ENCODE data around the gene KANSL1L.
A peak's percentile ranks its signal among the peaks of the same experiment; 100 is the strongest.
"Not testable (repeated sequence)": the region's sequence is repeated elsewhere in the genome, so short reads cannot be mapped to it uniquely, and the experiment has no call there.

Gene KANSL1L

DNA sequence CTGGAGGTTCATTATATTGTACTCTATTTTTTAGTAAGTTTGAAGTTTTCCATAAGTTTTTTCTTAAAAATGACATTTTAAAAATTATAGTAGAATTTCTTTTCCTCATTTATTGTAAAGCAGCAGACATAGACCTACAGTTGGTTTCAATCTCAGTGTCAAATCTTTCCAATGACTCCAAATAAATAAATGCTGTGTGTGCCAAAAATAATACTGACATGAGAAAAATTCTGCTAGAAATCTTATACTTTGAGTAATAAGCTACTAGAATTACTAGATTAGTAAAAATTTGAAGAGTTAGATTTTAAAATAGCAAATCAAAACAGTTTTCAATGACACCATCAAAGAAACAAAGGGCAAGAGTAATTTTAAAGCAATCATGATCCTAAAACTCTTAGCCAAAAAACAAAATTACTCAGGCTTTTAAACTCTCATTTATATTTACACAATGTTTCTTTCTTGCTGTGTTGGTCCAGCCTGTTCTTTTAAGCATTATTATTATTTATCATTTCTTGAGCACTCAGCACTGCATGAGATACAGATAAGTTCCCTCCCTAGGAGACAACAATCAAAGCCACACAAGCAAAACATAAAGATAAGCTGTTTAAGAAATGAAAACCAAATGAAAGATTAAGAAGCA, 8.3 kb upstream of the KANSL1L start:
- FAIRE-seq (no peak), DNase-seq (ENCODE audit: low spot score) (no peak)

DNA sequence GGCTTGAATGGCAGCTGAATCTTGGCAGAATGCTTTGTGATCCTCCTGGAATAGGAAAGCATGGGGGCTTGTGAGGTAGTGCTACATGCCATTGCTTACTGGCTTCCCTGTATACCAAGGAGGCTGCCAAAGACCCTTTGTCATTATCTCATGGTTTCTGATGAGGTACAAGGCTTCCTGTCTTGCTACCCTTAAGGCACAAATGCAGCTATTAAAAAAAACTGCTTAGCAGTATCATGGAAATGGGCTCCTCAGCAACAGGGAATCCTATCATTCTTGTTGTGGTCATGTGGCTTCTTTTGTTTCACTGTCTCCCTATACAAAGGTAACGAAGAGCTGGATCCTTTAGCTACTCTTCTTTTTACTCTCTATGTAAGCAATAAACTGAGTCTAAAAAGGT, 6.6 kb upstream of the KANSL1L start:
- FAIRE-seq = no peak
- no peak for DNase-seq (ENCODE audit: low spot score)

DNA sequence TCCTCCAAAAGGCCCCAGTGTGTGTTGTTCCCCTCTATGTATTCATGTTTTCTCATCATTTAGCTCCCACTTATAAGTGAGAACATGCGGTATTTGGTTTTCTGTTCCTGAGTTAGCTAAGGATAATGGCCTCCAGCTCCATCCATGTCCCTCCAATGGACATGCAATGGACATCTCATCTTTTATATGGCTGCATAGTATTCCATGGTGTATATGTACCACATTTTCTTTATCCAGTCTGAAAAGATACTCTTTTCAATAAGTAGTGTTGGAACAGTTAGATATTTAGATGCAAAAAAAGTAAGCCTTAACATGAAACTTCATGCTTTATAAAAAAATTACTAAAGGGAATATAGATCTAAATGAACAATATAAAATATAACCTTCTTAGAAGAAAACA, 5.9 kb upstream of the KANSL1L start:
- not testable (repeated sequence) for FAIRE-seq; DNase-seq (ENCODE audit: low spot score)

DNA sequence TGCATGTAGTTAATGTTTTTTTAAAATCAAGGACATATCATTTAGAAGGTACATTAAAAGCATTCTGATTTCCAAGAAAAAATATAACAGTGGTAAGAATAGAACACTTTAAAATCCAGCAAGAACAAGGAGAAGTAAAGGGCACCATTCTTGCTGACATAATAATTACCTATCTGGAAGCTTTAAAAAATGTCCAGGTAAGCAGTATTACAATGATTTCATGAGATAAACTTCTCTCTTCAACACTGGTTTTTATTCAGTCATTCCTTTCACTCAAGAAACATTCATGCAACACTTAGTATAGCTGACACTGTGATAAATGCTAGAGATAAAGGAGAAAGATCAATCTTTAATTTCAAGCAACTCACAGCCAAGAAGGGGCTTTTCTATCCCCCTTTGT, 2.9 kb upstream of the KANSL1L start:
- FAIRE-seq (no peak), DNase-seq (ENCODE audit: low spot score) (no peak)

DNA sequence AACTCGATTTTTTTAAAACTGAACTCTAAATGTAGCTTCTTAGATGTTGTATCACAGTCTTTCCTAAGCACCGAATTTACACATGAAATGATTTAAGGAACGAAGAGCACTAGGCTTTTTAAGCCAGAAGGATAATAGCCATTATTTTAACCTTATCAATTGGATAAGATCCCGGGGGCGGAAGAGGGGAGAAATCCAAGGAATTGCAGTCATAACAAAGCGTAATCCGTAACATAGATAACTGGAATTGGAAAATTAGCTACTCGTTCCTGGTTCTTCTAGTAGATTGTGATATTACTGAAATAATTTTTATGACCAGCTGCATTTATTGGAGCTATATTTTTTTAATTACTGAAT, 988 bp upstream of the KANSL1L start:
- no peak for DNase-seq (ENCODE audit: low spot score)
- no peak for FAIRE-seq

DNA sequence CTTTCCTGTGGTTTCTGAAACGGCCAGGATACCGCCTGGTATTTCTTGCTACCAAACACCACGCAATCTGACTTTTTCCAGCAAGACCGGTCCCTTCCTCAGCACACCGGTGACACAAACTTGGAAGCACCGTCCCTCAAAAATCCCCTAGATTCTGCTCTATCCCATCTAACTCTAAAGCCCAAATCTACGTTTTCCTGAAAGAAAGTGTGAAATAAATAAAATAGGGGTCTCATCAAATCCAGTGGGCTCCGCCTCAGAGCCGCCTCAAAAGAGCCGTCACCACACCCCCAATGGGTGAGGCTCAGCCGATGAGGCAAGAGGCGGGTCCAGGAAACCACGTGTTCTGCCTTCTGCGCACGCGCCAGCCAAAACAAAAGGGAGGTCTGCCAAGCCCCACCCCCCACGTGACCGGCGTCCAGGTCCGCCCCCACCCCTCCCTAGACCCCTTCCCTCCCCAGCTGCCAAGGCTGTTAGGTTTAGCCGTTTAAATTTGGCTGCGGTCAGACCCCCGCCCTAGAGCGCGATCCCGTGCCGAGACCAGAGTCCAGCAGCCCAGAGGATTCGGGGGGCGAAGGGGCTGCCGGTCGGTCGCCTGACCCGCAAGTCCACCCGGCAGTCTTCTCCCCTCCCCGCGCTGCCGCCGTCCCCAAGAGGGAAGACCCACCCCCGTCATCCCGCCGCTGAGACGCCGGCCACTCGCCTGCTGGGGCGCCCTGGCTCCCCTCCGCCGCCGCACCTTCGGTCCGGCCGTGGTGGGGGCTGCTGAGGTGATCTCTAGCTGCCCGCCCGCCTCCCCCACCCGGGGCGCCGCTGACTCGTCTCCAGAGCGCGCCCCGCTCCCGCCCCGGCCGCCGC, 534 bp downstream of the KANSL1L start:
- DNase-seq (ENCODE audit: low spot score) (peak; percentile 90), FAIRE-seq (no peak)

DNA sequence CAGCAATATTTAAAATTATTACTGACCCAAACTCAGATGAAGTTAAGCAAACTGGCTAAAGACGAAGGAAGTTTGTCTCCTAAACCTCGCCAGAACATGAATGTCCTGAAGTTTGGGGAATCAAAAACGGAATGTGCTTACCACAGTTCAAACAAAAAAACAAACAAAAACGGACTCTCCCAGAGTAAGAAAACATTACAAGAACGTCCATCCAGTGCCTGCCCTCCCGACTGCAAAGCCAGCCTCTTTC, 1.1 kb downstream of the KANSL1L start:
- no peak for FAIRE-seq
- no peak for DNase-seq (ENCODE audit: low spot score)

DNA sequence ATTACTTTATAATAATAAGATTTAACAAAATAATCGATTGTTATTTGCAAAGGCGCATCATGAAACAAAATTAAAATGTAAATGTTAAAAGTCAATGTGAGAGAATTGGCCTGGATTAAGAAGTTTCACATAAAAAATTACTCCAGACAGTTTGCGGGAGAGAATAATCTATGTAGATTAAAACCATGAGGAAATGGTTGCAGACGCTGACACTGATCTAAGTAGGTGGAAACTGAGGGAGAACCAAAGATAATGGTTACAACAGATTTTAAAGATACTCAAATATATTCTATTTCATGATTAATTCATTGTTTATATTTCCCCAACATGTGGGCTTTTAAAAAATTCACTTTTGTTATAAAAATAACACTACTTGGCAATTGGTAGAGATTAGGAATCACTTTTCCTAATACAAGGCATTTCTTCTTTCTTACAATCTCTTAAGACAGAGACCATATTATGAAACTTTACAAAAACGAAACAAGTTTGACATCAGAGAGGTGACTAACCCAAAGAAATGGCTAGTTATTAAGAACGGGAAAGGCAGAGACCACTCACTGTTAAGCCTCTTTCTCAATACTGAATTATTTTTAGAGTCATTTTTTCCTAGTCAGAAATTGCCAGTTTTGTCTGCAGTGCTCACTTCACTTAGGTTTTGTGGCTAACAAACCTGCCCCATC, 1.6 kb downstream of the KANSL1L start:
- FAIRE-seq (no peak), DNase-seq (ENCODE audit: low spot score) (no peak)

DNA sequence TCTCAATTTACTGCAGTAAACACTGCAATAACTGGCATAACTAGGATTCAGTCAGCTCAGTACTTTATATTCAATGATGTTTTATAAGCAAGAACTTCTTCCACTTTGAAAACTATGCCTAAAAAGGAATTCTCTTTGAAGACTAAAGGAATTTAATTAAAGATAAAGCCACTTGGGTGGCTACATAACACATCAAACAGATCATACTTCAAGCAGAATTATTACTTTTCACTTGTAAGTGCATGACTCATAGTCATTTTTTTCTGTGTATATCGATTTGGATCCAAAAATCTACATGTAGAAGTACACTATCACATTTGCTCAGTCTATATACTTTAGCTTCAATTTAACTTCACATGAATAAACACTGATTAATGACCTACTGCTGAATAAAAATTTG, 4.0 kb downstream of the KANSL1L start:
- FAIRE-seq (no peak), DNase-seq (ENCODE audit: low spot score) (no peak)

DNA sequence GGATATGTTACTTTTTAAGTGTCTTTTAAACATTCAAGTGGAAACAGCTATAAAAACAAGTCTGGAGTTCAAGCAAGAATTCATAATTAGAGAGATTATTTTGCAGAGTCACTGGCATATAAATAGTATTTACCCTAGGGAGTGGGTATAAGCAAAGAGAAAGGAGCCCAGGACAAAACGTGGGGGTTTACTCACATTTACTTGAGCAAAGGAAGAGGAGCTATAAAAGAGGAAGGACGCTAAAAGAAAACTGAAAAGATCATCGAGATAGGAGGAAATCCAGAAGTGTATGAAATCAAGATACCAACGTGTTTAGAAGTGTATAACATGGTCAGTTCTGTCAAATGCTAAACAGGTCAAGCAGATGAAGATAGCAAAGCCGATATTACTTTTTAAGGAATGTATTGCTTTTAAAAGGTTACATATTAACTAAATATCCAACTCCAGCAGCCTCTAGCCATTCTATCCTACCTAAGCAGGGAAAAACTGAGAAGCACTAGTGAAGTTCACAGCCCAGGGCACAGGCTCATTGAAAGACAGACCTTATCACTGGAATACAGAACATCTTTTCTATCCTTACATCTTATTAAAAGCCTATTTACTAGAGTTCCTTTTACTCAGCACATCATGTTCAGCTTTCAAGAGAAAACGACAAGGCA, 8.6 kb downstream of the KANSL1L start:
- FAIRE-seq = no peak
- no peak for DNase-seq (ENCODE audit: low spot score)

DNA sequence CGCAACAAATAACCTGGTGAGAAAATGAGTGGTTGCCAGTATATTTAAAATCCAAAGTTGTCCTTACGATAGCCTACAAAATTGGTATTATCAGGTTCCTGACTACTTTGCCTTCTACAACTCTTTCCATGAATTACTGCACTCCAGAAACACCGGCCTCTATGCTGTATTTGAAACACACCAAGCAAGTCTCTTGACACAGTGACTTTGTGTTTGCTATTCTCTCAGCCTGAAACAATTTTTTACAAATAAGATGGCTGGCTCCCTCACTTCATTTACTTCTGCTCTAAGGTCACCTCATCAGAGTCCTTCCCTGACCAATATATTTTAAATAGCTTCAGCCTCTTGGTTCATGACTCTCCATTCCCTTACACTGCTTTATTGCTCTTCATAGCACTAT, 12.2 kb downstream of the KANSL1L start:
- DNase-seq (ENCODE audit: low spot score) = no peak
- FAIRE-seq = no peak

DNA sequence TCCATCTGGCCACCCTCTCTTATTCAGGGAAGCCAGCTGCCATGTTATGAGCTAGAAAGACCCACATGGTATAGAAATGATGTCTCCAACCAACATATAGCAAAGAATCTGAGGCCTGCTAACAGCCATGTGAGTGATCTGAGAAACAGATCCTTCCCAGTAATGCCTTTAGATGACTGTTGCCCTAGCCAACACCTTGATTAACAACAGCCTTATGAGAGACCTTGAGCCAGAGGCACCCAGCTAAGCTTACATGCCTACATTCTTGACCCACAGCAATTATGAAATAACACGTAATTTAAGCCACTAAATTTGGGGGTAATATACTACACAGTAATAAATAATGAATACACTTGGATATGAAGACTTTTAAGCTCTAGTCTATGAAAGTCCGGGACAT, 13.0 kb downstream of the KANSL1L start:
- no peak for DNase-seq (ENCODE audit: low spot score)
- no peak for FAIRE-seq

DNA sequence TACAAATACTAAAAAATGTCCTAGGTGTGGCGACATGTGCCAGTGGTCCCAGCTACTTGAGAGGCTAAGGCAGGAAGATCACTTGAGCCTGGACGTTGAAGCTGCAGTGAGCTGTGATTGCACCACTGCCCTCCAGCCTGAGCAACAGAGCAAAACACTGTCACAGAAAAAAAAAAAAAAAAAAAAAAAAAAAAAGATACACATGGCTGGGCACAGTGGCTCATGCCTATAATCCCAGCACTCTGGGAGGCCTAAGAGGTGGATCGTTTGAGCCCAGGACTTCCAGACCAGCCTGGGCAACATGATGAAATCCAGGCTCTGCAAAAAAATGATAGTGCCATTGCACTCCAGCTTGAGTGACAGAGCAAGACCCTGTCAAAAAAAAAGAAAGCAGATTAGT, 13.7 kb downstream of the KANSL1L start:
- FAIRE-seq = no peak
- DNase-seq (ENCODE audit: low spot score) = no peak

DNA sequence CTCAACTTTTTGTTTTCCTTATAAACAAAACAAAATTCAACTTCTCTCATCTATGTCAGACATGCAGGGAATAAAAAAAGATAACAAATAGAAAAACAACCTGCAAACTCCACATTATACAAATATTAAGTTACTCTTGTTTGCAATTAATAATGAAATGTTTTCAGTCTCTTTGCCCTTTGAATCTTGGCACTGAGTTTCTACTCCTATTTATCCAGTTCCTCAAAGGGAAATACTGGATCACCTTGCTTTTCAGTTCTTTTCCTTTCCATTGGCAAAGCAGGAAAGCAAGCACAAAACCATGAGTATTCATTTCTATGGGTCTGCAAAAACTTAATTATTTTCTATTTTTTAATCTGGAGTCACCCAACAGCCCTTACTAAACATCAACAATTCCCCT, 23.6 kb downstream of the KANSL1L start:
- no peak for FAIRE-seq
- DNase-seq (ENCODE audit: low spot score) = no peak

DNA sequence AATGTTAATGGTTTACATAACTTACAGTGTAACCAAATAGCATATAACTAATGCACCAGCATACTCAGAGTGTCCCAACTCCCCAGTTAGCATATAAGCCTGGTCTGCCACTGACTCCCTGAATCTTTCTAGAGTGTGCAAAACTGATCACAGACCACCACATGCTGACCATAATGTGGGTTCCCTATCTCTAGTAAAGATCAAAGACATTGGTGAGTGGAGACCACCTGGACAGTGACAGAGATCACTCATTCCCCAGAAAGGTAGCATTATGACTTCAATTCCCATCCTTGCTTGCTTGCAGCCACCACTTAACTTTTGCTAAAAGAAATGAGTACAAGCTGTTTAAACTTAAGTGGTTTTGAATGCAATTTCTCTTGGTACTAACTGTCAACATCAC, 39.0 kb downstream of the KANSL1L start:
- no peak for DNase-seq (ENCODE audit: low spot score)
- no peak for FAIRE-seq

DNA sequence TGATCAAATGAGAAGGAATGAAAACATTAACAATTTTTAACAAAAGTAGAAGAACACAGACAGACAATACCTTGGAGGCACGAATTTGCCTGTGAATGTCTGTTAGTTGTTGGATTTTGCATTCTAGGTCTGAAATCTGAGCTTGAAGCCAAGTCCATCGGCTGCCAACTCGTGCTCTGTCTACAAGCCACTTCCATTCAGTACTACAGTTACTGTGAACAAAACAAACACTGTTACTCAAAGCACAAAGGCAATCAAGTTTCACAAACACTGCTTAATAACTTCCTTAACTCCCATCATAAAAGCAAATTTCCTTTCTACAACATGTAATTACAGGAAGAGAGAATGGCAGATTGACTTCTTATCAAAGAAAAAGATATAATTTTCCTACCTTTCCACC, 42.2 kb downstream of the KANSL1L start:
- DNase-seq (ENCODE audit: low spot score) (no peak), FAIRE-seq (no peak)

DNA sequence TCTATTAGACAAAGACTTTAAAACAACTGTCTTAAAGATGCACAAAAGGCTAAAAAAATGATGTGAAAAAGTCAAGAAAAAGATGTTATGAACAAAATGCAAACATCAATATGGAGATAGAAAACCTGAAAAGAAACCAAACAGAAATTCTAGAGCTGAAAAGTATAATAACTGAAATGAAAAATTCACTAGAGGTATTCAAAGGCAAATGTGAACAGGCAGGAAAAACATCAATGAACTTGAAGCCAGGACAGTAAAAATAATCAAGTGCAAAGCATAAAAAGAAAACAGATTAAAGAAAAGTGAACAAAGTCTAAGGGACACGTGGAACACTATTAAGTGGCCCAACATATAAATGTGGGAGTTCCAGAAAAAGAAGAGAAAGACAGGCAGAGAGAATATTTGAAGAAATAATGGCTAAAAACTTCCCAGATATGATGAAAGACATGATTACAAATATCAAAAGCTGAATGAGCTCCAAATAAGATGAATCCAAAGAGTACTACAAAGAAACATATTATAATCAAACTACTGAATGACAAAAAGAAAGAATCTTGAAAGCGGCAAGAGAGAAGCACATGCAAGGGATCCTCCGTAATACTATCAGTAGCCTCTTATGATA, 57.5 kb downstream of the KANSL1L start:
- DNase-seq (ENCODE audit: low spot score) (no peak), FAIRE-seq (no peak)

DNA sequence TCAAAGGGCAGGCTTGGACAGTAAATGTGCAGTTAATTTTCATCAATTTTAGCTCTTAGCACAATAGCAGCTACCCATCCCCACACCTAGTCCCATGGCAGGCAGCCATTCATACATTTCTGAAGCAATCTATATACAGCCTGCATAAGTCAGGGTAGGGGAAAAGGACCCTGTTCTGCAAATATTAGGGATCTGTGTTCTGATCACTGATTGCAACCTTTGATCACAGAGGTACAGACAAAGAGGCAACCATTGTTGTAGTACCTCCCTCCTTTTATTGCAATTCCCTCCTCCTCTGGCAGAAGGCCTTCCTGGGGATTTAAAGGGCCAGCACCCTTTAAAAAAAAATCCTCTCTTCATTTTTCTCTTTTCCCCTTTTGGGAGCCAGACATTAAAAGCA, 58.3 kb downstream of the KANSL1L start:
- no peak for FAIRE-seq
- no peak for DNase-seq (ENCODE audit: low spot score)

DNA sequence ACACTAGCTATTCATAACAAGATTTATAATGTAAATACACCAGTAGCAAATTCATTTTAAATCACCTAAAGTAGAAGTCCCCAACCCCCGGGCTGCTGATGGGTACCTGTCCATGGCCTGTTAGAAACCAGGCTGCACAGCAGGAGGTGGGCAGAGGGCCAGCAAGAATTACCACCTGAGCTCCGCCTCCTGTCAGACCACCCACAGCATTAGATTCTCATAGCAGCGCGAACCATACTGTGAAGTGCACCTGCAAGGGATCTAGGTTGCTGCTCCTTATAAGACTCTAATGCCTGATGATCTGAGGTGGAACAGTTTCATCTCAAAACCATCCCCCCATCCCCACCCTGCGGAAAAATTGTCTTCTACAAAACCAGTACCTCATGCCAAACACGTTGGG, 71.3 kb downstream of the KANSL1L start:
- DNase-seq (ENCODE audit: low spot score) = no peak
- FAIRE-seq = no peak

DNA sequence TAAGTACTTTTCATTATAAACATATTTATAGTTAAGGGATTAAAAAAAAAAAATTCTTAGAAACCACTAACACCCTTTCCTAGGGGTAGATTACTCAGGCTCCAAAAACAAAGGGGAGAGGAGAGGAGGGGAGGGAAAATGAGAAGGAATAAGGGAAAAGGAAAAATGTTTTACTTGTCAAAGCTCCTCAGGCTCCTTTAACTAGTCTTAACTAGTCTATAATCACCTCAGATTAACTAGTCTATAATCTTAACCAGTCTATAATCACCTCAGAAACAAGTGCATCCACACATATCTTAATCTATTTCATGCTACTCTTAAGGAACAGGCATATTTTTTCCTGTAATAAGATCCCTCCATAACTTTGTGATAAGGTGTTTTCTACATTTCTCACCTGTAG, 76.4 kb downstream of the KANSL1L start:
- FAIRE-seq (no peak), DNase-seq (ENCODE audit: low spot score) (no peak)

DNA sequence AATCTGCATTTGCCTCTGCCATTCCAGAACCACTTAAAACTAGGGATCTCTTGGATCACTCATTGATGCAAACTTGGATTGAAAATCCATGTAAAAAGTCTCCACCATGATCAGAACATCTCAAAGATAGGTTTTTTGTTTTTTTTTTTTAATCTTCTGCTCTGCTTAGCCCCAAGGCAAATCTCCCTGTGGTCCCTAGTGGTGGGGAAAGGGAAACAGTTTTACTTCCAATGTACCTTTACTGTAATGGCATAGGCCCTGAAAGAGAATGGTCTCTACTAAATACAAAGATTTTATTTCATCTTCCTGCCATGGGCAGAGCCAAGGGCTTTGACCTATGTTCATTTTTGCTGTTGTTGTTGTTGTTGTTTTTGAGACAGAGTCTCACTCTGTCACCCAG, 78.4 kb downstream of the KANSL1L start:
- FAIRE-seq = no peak

DNA sequence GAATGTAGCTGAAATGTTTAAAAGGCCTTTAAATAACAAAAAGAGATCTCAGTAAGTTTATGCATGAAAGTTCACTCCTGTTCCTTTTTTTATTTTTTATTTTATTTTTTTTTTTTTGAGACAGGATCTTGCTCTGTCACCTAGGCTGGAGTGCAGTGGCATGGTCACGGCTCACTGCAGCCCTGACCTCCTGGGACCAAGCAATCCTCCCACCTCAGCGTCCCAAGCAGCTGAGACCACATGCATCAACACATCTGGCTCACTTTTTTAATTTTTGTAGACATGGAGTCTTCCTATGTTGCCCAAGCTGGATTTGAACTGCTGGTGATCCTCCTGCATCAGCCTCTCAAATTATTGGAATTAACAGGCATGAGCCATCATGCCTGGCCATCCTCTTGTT, 84.3 kb downstream of the KANSL1L start:
- no peak for DNase-seq (ENCODE audit: low spot score)

More for the DNA sequence above, 78.4 kb downstream of the KANSL1L start:
- DNase-seq (ENCODE audit: low spot score) = no peak

More for the DNA sequence above, 84.3 kb downstream of the KANSL1L start:
- no peak for FAIRE-seq
